ENCODE results near the gene KCNH2.

The KCNH2 gene

GRCh38 chr7:150903606-150904005, 74.5 kb downstream of the KCNH2 start:
- no peak for DNase-seq

- DNase-seq, result no peak
Measured at GRCh38 chr7:150902078-150903033, 75.8 kb downstream of the KCNH2 start.

GRCh38 chr7:150901160-150902035, 76.7 kb downstream of the KCNH2 start:
- DNase-seq, result no peak

GRCh38 chr7:150900675-150901074, 77.4 kb downstream of the KCNH2 start:
- no peak for DNase-seq

GRCh38 chr7:150898475-150899011, 79.6 kb downstream of the KCNH2 start:
- DNase-seq, result no peak

GRCh38 chr7:150897502-150898474, 80.3 kb downstream of the KCNH2 start:
- DNase-seq, result no peak

GRCh38 chr7:150896562-150897209, 81.4 kb downstream of the KCNH2 start:
- no peak for DNase-seq

GRCh38 chr7:150895809-150896208, 82.3 kb downstream of the KCNH2 start:
- no peak for DNase-seq
